ENCODE data around the gene CDH13.

The CDH13 gene

GRCh38 chr16:83253521-83253920, 626.8 kb downstream of the CDH13 start:
- no peak overlapping the region for H3K4me3 ChIP-seq (ENCODE audit: low read length)
- DNase-seq (ENCODE audit: low read depth, low spot score): no peak

- no peak overlapping the region for H3K4me3 ChIP-seq (ENCODE audit: low read length)
- no peak for DNase-seq (ENCODE audit: low read depth, low spot score)
Observed at GRCh38 chr16:83258366-83258928, 631.7 kb downstream of the CDH13 start.

- DNase-seq (ENCODE audit: low read depth, low spot score): no peak
Observed at GRCh38 chr16:83266848-83267553, 640.2 kb downstream of the CDH13 start.

GRCh38 chr16:83268169-83268568, 641.4 kb downstream of the CDH13 start:
- H3K4me3 ChIP-seq (ENCODE audit: low read length): no peak overlapping the region
- DNase-seq (ENCODE audit: low read depth, low spot score): no peak

More at GRCh38 chr16:83266848-83267553, 640.2 kb downstream of the CDH13 start:
- H3K4me3 ChIP-seq (ENCODE audit: low read length): no peak overlapping the region

GRCh38 chr16:83269048-83269447, 642.3 kb downstream of the CDH13 start:
- H3K4me3 ChIP-seq (ENCODE audit: low read length): no peak overlapping the region

GRCh38 chr16:83269541-83269940, 642.8 kb downstream of the CDH13 start:
- no peak for DNase-seq (ENCODE audit: low read depth, low spot score)
- H3K4me3 ChIP-seq (ENCODE audit: low read length): no peak overlapping the region

More at GRCh38 chr16:83269048-83269447, 642.3 kb downstream of the CDH13 start:
- no peak for DNase-seq (ENCODE audit: low read depth, low spot score)

- H3K4me3 ChIP-seq (ENCODE audit: low read length): no peak overlapping the region
- no peak for DNase-seq (ENCODE audit: low read depth, low spot score)
Observed at GRCh38 chr16:83270061-83270460, 643.3 kb downstream of the CDH13 start.

- H3K4me3 ChIP-seq (ENCODE audit: low read length): no peak overlapping the region
- DNase-seq (ENCODE audit: low read depth, low spot score): no peak
Observed at GRCh38 chr16:83270640-83271039, 643.9 kb downstream of the CDH13 start.

- no peak overlapping the region for H3K4me3 ChIP-seq (ENCODE audit: low read length)
- DNase-seq (ENCODE audit: low read depth, low spot score): no peak
Observed at GRCh38 chr16:83271123-83271522, 644.4 kb downstream of the CDH13 start.

GRCh38 chr16:83271970-83272575, 645.3 kb downstream of the CDH13 start:
- H3K4me3 ChIP-seq (ENCODE audit: low read length): no peak overlapping the region
- DNase-seq (ENCODE audit: low read depth, low spot score): no peak

GRCh38 chr16:83272843-83273242, 646.1 kb downstream of the CDH13 start:
- no peak overlapping the region for H3K4me3 ChIP-seq (ENCODE audit: low read length)
- DNase-seq (ENCODE audit: low read depth, low spot score): no peak

GRCh38 chr16:83273504-83274173, 646.9 kb downstream of the CDH13 start:
- DNase-seq (ENCODE audit: low read depth, low spot score): no peak
- no peak overlapping the region for H3K4me3 ChIP-seq (ENCODE audit: low read length)

- no peak for DNase-seq (ENCODE audit: low read depth, low spot score)
- no peak overlapping the region for H3K4me3 ChIP-seq (ENCODE audit: low read length)
Observed at GRCh38 chr16:83279251-83279650, 652.5 kb downstream of the CDH13 start.

GRCh38 chr16:83285921-83286320, 659.2 kb downstream of the CDH13 start:
- no peak overlapping the region for H3K4me3 ChIP-seq (ENCODE audit: low read length)
- no peak for DNase-seq (ENCODE audit: low read depth, low spot score)

GRCh38 chr16:83296505-83296904, 669.7 kb downstream of the CDH13 start:
- no peak for DNase-seq (ENCODE audit: low read depth, low spot score)
- no peak overlapping the region for H3K4me3 ChIP-seq (ENCODE audit: low read length)

GRCh38 chr16:83298541-83298940, 671.8 kb downstream of the CDH13 start:
- no peak for DNase-seq (ENCODE audit: low read depth, low spot score)
- H3K4me3 ChIP-seq (ENCODE audit: low read length): no peak overlapping the region

GRCh38 chr16:83300326-83300725, 673.6 kb downstream of the CDH13 start:
- DNase-seq (ENCODE audit: low read depth, low spot score): no peak
- H3K4me3 ChIP-seq (ENCODE audit: low read length): no peak overlapping the region

- no peak overlapping the region for H3K4me3 ChIP-seq (ENCODE audit: low read length)
- DNase-seq (ENCODE audit: low read depth, low spot score): no peak
Observed at GRCh38 chr16:83301971-83302370, 675.2 kb downstream of the CDH13 start.

GRCh38 chr16:83302853-83303252, 676.1 kb downstream of the CDH13 start:
- no peak for DNase-seq (ENCODE audit: low read depth, low spot score)
- no peak overlapping the region for H3K4me3 ChIP-seq (ENCODE audit: low read length)

GRCh38 chr16:83305092-83305491, 678.3 kb downstream of the CDH13 start:
- DNase-seq (ENCODE audit: low read depth, low spot score): no peak
- no peak overlapping the region for H3K4me3 ChIP-seq (ENCODE audit: low read length)
